ENCODE results near the gene SPPL3. TPM values are rescaled to one million over a fixed set of nuclear protein-coding genes. Genes with fewer than 3 reads are reported as not detected.
"Not testable (repeated sequence)": the region's sequence is repeated elsewhere in the genome, so short reads cannot be mapped to it uniquely, and the experiment has no call there.

The SPPL3 gene
- total RNA-seq, 1 donor from 2014 or later = 22.3 TPM

GRCh38 chr12:120799243-120800045, 104.7 kb downstream of the SPPL3 start:
- TF ChIP-seq, protein P1, sequence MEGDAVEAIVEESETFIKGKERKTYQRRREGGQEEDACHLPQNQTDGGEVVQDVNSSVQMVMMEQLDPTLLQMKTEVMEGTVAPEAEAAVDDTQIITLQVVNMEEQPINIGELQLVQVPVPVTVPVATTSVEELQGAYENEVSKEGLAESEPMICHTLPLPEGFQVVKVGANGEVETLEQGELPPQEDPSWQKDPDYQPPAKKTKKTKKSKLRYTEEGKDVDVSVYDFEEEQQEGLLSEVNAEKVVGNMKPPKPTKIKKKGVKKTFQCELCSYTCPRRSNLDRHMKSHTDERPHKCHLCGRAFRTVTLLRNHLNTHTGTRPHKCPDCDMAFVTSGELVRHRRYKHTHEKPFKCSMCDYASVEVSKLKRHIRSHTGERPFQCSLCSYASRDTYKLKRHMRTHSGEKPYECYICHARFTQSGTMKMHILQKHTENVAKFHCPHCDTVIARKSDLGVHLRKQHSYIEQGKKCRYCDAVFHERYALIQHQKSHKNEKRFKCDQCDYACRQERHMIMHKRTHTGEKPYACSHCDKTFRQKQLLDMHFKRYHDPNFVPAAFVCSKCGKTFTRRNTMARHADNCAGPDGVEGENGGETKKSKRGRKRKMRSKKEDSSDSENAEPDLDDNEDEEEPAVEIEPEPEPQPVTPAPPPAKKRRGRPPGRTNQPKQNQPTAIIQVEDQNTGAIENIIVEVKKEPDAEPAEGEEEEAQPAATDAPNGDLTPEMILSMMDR (IDR thresholded peaks at IDR 0.05; ENCODE audit: insufficient read depth, low read length, poor library complexity, severe bottlenecking) = no peak
- H3K4me3 ChIP-seq (ENCODE audit: low read depth, low read length) = no peak overlapping the region
- no peak for DNase-seq (ENCODE audit: low read depth)
- no peaks in the 10 kb centered on the region for H3K36me3 ChIP-seq (ENCODE audit: control insufficient read depth, insufficient read depth, low read length)
- H3K27me3 ChIP-seq (ENCODE audit: control insufficient read depth, insufficient read depth, low read length) = no peaks in the 10 kb centered on the region

DNA sequence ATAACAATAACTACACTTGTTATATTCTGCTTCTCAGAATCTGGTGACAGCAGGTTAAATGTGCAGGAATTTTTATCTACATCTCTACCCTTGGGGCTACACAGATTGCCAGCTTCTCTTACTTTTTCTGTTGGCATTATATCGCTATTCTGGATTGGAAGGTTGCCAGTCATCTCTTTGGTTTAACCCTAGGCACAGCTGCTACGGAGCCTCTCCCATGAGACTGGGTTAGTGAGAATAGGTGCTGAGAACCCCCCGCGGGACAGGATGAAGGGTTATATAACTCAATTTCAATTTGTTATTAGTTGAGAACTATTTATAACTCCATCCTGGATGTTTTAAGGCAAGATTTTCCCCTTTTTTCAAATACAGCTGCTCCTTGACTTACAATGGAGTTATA, 105.5 kb downstream of the SPPL3 start:
- DNase-seq (ENCODE audit: low read depth) = no peak
- TF ChIP-seq, protein P1 (IDR thresholded peaks at IDR 0.05; ENCODE audit: insufficient read depth, low read length, poor library complexity, severe bottlenecking) = no peak
- no peaks in the 10 kb centered on the region for H3K27me3 ChIP-seq (ENCODE audit: control insufficient read depth, insufficient read depth, low read length)
- no peak overlapping the region for H3K4me3 ChIP-seq (ENCODE audit: low read depth, low read length)
- no peaks in the 10 kb centered on the region for H3K36me3 ChIP-seq (ENCODE audit: control insufficient read depth, insufficient read depth, low read length)

- DNase-seq (ENCODE audit: low read depth) = no peak
- Histone ChIP-seq H3K27me3 (ENCODE audit: control insufficient read depth, insufficient read depth, low read length) (no peaks in the 10 kb centered on the region), H3K36me3 (ENCODE audit: control insufficient read depth, insufficient read depth, low read length) (no peaks in the 10 kb centered on the region), H3K4me3 (ENCODE audit: low read depth, low read length) (no peak overlapping the region)
- TF ChIP-seq, protein P1 (IDR thresholded peaks at IDR 0.05; ENCODE audit: insufficient read depth, low read length, poor library complexity, severe bottlenecking) = no peak
Observed at GRCh38 chr12:120797677-120798642, 106.2 kb downstream of the SPPL3 start.

DNA sequence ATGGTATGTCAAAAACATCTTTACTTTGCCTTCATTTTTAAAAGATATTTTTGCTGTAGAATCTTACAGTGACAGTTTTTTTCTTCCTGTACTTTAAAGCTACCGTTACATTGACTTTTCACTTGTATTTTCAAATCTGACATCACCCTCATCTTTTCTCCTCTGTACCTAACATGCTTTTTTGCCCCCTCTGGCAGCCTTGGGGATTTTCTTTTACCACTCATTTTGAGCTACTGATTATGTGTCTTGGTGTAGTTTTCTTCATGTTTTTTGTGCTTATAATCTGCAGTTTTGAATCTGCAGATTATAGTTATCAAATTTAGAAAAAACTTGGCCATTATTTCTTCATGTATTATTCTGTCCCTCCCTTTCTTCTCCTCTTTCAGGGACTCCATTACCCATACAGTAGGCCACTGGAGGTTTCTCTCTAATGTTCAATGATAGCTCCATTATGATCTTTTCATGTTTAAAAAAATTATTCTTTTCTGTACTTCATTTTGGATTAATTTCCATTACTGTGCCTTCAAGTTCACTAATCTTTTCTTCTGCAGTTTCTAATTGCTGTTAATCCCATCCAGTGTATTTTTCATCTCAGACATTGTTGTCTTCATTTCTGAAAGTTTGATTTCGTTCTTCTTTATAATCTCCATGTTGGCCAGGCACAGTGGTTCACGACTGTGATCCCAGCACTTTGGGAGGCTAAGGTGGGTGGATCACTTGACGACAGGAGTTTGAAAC, 108.5 kb downstream of the SPPL3 start:
- Histone ChIP-seq H3K27me3 (ENCODE audit: control insufficient read depth, insufficient read depth, low read length) (no peaks in the 10 kb centered on the region), H3K36me3 (ENCODE audit: control insufficient read depth, insufficient read depth, low read length) (no peaks in the 10 kb centered on the region), H3K4me3 (ENCODE audit: low read depth, low read length) (no peak overlapping the region)
- TF ChIP-seq, protein P1 (IDR thresholded peaks at IDR 0.05; ENCODE audit: insufficient read depth, low read length, poor library complexity, severe bottlenecking) = no peak
- DNase-seq (ENCODE audit: low read depth) = no peak

DNA sequence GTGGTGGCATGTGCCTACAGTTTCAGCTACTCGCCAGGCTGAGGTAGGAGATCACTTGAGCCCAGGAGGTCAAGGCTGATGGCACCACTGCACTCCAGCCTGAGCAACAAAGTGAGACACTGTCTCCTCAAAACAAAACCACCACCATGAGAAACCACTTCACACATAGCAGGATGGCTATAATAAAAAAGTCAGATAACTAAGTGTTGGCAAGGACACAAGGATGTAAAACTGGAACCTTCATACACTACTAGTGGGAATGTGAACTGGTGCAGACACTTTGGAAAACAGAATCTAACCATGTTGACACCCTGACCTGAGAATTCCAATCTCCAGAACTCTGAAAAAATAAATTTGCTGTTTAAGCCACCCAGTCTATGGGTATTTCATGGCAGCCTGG, 110.8 kb downstream of the SPPL3 start:
- no peak overlapping the region for H3K4me3 ChIP-seq (ENCODE audit: low read depth, low read length)
- no peak for DNase-seq (ENCODE audit: low read depth)
- H3K36me3 ChIP-seq (ENCODE audit: control insufficient read depth, insufficient read depth, low read length) = no peaks in the 10 kb centered on the region
- TF ChIP-seq, protein P1 (IDR thresholded peaks at IDR 0.05; ENCODE audit: insufficient read depth, low read length, poor library complexity, severe bottlenecking) = no peak
- H3K27me3 ChIP-seq (ENCODE audit: control insufficient read depth, insufficient read depth, low read length) = no peaks in the 10 kb centered on the region

GRCh38 chr12:120792456-120792855, 111.7 kb downstream of the SPPL3 start:
- not testable (repeated sequence) for DNase-seq (ENCODE audit: low read depth); H3K4me3 ChIP-seq (ENCODE audit: low read depth, low read length); H3K36me3 ChIP-seq (ENCODE audit: control insufficient read depth, insufficient read depth, low read length); H3K27me3 ChIP-seq (ENCODE audit: control insufficient read depth, insufficient read depth, low read length)

Measured in kidney epithelial cell (primary cell).